Tibial nerve (tissue), 4 donors: ENCODE measurements around the gene PIGBOS1. TPM values are rescaled to one million over a fixed set of nuclear protein-coding genes. Genes with fewer than 3 reads are reported as not detected.
"Not testable (repeated sequence)": the region's sequence is repeated elsewhere in the genome, so short reads cannot be mapped to it uniquely, and the experiment has no call there.

Source experiments
- DNase-seq, 2 donors: peaks; one replicate each; pipeline ENCODE4 v3.0.0-alpha.2; 2019; ENCODE audit warnings: low spot score in 2 of 2
- H3K27ac ChIP-seq, 4 donors: fragments of 200-600 bp; sonication (generic) in 3 of 4; one replicate each; pipeline ENCODE4 v1.5.1; 2017 to 2019; ENCODE audit warnings: mild to moderate bottlenecking in 1 of 4
- H3K27me3 ChIP-seq, 2 donors: fragments of 200-600 bp; sonication (generic) in 1 of 2; one replicate each; pipeline versions ENCODE4 v1.5.1 to v1.6.0; 2017 to 2019
- H3K36me3 ChIP-seq, 3 donors: fragments of 200-600 bp; sonication (generic); one replicate each; pipeline ENCODE4 v1.5.1; 2018 to 2019
- H3K4me1 ChIP-seq, 4 donors: fragments of 200-600 bp; sonication (generic) in 3 of 4; one replicate each; pipeline ENCODE4 v1.5.1; 2017 to 2019
- H3K4me3 ChIP-seq, 4 donors: fragments of 200-600 bp; sonication (generic) in 3 of 4; one replicate each; pipeline ENCODE4 v1.5.1; 2017 to 2019; ENCODE audit warnings: mild to moderate bottlenecking in 1 of 4, moderate library complexity in 1 of 4
- H3K9me3 ChIP-seq, 4 donors: fragments of 200-600 bp; sonication (generic) in 3 of 4; one replicate each; pipeline ENCODE4 v1.5.1; 2017 to 2019
- EP300 ChIP-seq, 2 donors: sonication (generic); formaldehyde crosslinking; IDR thresholded peaks; one replicate each; pipeline ENCODE4 v1.6.1; 2017; ENCODE audit warnings: antibody characterized with exemption in 2 of 2, mild to moderate bottlenecking in 1 of 2
- POLR2A ChIP-seq, 2 donors: fragments of 450-650 bp; IDR thresholded peaks; one replicate each; pipeline ENCODE4 v1.6.1; 2017; ENCODE audit warnings: antibody characterized with exemption in 2 of 2, mild to moderate bottlenecking in 2 of 2, moderate library complexity in 2 of 2
- WGBS, 2 donors: methylation state at CpG; one replicate each; pipeline ENCODE4 v1.1.5; 2018; 5-methylcytosine and 5-hydroxymethylcytosine counted together
- total RNA-seq, 4 donors: library from RNA; depleted of rRNA; stranded (reverse); fragments of >200 nt; gene quantifications; one replicate each; pipeline ENCODE4 v1.1.0, GENCODE V29; 2016
- TF ChIP-seq, protein P1 (sequence below), 5 experiments: fragments of 200-600 bp in 3 of 5; fragments of 450-650 bp in 2 of 5; sonication (generic) in 3 of 5; IDR thresholded peaks; one replicate each; pipeline ENCODE4 v1.5.1; 2016 to 2019; ENCODE audit warnings: antibody characterized with exemption in 5 of 5, mild to moderate bottlenecking in 3 of 5, moderate library complexity in 2 of 5

The PIGBOS1 gene
- total RNA-seq, 4 donors from 2014 or later = 7.9 to 35.8 (median 16.5) TPM

DNA sequence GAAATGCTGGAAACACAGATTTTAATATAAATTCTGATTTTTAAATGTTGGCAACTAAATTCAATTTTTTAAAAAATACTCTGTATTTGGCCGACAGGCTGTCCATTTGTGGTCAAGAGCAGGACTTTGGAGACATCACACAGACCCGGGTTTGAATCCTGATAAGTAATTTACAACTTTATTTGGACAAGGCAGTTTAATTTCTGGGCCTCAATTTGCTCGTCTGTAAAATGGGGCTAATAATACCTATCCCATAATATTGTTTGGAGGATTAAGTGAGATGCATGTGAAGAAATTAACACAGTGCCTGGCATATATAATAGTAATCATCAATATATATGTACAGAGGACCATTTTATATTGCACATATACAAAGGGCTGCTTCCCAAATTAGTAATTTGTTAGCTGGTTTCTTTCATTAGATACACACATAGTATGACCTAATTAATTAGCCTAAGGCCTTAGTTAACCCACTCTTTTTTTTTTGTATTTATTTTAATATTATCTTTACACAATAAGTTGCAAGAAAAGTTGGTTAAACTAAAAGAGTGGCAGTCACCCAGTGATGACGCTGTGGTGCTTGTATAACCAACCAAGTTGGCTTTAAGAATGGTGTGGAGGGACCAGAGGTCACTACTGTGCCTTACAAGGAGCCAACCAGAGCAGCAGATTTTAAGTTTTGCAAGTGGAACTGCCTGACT, 764 bp upstream of the PIGBOS1 start:
- TF ChIP-seq POLR2A (IDR thresholded peaks at IDR 0.05) = no peak
- TF ChIP-seq, protein P1, sequence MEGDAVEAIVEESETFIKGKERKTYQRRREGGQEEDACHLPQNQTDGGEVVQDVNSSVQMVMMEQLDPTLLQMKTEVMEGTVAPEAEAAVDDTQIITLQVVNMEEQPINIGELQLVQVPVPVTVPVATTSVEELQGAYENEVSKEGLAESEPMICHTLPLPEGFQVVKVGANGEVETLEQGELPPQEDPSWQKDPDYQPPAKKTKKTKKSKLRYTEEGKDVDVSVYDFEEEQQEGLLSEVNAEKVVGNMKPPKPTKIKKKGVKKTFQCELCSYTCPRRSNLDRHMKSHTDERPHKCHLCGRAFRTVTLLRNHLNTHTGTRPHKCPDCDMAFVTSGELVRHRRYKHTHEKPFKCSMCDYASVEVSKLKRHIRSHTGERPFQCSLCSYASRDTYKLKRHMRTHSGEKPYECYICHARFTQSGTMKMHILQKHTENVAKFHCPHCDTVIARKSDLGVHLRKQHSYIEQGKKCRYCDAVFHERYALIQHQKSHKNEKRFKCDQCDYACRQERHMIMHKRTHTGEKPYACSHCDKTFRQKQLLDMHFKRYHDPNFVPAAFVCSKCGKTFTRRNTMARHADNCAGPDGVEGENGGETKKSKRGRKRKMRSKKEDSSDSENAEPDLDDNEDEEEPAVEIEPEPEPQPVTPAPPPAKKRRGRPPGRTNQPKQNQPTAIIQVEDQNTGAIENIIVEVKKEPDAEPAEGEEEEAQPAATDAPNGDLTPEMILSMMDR (IDR thresholded peaks at IDR 0.05) = no peak
- no peak for TF ChIP-seq EP300 (IDR thresholded peaks at IDR 0.05)
- Histone ChIP-seq H3K9me3 (no peaks in the 10 kb centered on the region), H3K4me1 (peaks cover 0 to 37% (median 25%) of the 10 kb centered on the region in 4 donors), H3K4me3 (peak overlapping the region; percentile 60 to 96 (median 78)), H3K27me3 (no peaks in the 10 kb centered on the region), H3K36me3 (peaks cover 0 to 20% (median 0%) of the 10 kb centered on the region in 3 donors), H3K27ac (peak overlapping the region; percentile 38 to 92 (median 89))
- peak in 1 of 2 donors; percentile 14 for DNase-seq
- WGBS, 2 donors = 47 to 51% methylated on average over 4 of the region's 4 CpGs

DNA sequence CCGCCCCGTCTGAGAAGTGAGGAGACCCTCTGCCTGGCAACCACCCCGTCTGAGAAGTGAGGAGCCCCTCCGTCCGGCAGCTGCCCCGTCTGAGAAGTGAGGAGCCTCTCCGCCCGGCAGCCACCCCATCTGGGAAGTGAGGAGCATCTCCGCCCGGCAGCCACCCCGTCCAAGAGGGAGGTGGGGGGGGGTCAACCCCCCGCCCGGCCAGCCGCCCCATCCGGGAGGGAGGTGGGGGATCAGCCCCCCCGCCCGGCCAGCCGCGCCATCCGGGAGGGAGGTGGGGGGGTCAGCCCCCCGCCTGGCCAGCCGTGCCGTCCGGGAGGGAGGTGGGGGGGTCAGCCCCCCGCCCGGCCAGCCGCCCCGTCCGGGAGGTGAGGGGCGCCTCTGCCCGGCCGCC, 16.1 kb downstream of the PIGBOS1 start:
- H3K4me1 ChIP-seq, H3K27ac ChIP-seq, H3K4me3 ChIP-seq, DNase-seq, H3K9me3 ChIP-seq, H3K27me3 ChIP-seq: not testable (repeated sequence)
- 100% methylated on average over 4 of the region's 32 CpGs; no CpG with 5 or more reads in 1 of the 2 donors for WGBS, 2 donors
- peaks cover 0 to 30% (median 0%) of the 10 kb centered on the region in 3 donors for H3K36me3 ChIP-seq

DNA sequence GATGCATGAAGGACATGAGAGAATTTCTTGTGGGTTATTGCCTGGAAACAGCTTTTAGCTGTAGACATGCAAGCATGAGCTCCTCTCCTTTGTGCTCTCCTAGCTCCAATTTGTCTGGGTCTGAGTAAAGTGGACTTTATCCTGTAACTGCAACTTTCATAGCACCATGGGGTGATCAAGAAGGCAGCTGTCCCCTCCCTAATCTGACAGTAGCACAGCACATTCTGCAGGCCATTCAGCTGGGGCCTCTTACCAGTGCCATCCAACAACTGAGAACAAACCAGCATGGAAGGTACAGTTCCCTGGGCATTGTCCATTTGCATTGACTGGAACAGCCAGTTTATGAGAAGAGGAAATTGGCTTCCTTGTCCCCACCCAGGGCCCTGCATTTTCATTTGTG, 21.6 kb downstream of the PIGBOS1 start:
- Histone ChIP-seq H3K36me3 (no peaks in the 10 kb centered on the region), H3K9me3 (no peaks in the 10 kb centered on the region), H3K4me1 (no peaks in the 10 kb centered on the region), H3K4me3 (no peak overlapping the region), H3K27ac (no peak overlapping the region), H3K27me3 (no peaks in the 10 kb centered on the region)
- TF ChIP-seq POLR2A (IDR thresholded peaks at IDR 0.05) (no peak), EP300 (IDR thresholded peaks at IDR 0.05) (no peak)
- TF ChIP-seq, protein P1 (IDR thresholded peaks at IDR 0.05) = no peak
- no peak for DNase-seq

DNA sequence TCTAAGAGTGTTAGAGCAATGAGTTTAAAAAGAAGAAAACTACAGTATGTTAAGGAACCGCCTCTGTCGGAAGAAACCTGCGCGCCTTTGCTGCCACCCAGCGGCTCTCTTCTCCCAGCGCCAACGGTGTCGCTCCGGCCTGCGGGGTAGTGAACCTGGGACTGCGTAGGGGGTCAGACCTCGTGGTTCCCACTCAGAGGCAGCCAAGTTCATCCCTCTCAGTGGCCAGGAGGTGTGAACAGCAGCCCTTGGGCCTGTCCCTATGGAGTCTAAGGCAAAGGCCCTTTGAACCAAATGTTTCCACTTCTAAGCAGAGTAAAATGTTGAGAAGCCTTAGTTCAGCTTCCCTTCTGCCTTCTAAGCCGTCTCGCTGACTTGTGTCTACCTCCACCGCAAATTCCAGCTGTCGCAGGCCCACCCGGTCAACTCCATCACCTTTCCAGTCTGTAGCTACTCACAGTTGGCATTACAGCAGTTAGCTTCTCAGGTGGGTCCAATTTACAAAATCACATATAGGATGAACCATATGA, 28.3 kb downstream of the PIGBOS1 start:
- no peaks in the 10 kb centered on the region for H3K9me3 ChIP-seq
- no peak for TF ChIP-seq POLR2A (IDR thresholded peaks at IDR 0.05)
- TF ChIP-seq, protein P1 (IDR thresholded peaks at IDR 0.05) = peak; percentile 76 to 86 (median 83)
- no peaks in the 10 kb centered on the region for H3K36me3 ChIP-seq
- DNase-seq = peak; percentile 57 to 83
- no peaks in the 10 kb centered on the region for H3K27me3 ChIP-seq
- 19% methylated on average over 17 of the region's 17 CpGs for WGBS, 2 donors
- peaks cover 0 to 11% (median 2%) of the 10 kb centered on the region in 4 donors for H3K4me1 ChIP-seq
- peak overlapping the region in 3 of 4 donors; percentile 82 to 89 (median 88) for H3K27ac ChIP-seq
- peak overlapping the region; percentile 56 to 96 (median 88) for H3K4me3 ChIP-seq

DNA sequence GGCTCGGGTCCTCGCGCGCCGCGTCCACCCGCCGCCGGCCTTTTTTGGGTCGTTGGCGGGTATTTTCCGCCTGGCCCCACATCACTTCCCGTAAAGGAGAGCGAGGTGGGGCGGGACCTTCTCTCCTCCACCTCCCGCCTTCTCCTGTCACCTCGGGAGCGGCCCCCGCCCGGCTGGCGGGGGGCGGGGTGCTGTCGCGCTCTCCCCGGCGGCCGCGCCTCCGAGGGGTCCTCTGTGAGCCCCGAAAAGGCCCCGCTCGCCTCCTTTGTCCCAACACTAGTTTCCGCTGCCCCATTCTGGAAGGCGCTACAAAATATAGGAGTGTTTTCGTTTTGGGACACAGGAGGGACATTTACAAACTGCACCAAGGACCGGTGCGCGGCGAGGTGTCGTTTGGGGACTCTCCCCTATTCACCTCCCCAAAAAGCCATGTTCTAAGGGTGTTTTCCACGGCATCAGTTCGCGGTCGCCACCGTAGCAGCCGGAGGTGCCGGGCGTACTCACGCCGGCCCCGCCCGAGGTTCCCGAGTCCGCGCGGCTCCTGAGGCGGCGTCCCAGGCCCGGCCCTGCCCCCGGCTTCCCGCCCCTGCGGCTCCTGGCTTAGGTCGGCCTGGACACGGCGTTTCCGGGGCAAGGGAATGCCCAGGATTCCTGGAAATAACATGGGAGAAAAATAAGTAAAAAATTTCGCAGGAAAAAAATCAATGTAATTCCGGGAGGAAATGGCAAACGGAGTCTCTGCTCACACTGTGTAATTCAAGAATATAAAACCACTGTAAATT, 29.0 kb downstream of the PIGBOS1 start, which contains the start of gene RAB27A:
RAB27A (minus strand) TSS at position 68 of the 782 bp plus-strand sequence. CDS start 54,879 bp downstream, outside the sequence.
- DNase-seq = peak; percentile 31

More for the DNA sequence above, 29.0 kb downstream of the PIGBOS1 start, which contains the start of gene RAB27A:
- H3K36me3 ChIP-seq = no peaks in the 10 kb centered on the region
- no peaks in the 10 kb centered on the region for H3K27me3 ChIP-seq
- H3K4me3 ChIP-seq = peak within 1 kb of the TSS; percentile 56 to 96 (median 88)
- H3K27ac ChIP-seq = peak within 1 kb of the TSS; percentile 57 to 89 (median 85)
- no peaks in the 10 kb centered on the region for H3K9me3 ChIP-seq
- 0% methylated on average over 59 to 62 of the region's 69 CpGs for WGBS, 2 donors
- peaks cover 0 to 11% (median 2%) of the 10 kb centered on the region in 4 donors for H3K4me1 ChIP-seq
- TF ChIP-seq, protein P1 (IDR thresholded peaks at IDR 0.05) = no peak
- TF ChIP-seq POLR2A (IDR thresholded peaks at IDR 0.05) = peak in 1 of 2 donors; percentile 21
- no peak for TF ChIP-seq EP300 (IDR thresholded peaks at IDR 0.05)
